ENCODE results near the gene MMP24. TPM values are rescaled to one million over a fixed set of nuclear protein-coding genes. Genes with fewer than 3 reads are reported as not detected.
A peak's percentile ranks its signal among the peaks of the same experiment; 100 is the strongest.

MMP24 gene
- total RNA-seq, 2 experiments from 2014 or later, result not detected

DNA sequence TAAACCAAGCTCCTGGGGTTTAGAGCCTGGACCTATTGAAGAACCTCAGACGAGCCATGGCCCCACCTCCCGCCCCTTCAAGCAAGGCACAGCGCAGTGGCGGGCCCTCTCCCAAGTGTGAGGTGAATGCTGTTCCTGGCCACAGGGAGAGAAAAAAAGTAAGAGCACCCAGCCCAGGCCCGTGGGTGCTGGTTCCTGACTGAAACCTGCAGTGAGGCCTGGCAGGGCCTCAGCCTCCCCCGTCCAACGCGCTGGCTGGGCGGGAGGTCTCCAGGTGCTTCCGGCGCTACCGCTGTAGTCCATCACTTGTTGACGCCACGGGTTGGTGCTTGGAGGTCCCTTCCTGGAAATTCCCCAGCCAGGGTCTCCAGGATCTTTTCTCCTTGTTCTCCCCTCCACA lies 71.2 kb downstream of the MMP24 start:
- H3K4me3 Mint-ChIP-seq, result no peak overlapping the region
- no peak overlapping the region for H3K27ac Mint-ChIP-seq
- H3K27me3 ChIP-seq (ENCODE audit: control insufficient read depth in 1 of 2, insufficient read depth in 2 of 2, low read length in 2 of 2), result no peaks in the 10 kb centered on the region
- DNase-seq (peak in 1 of 14 experiments; percentile 8), ATAC-seq (ENCODE audit: poor library complexity) (no peak)
- TF ChIP-seq, protein P1, sequence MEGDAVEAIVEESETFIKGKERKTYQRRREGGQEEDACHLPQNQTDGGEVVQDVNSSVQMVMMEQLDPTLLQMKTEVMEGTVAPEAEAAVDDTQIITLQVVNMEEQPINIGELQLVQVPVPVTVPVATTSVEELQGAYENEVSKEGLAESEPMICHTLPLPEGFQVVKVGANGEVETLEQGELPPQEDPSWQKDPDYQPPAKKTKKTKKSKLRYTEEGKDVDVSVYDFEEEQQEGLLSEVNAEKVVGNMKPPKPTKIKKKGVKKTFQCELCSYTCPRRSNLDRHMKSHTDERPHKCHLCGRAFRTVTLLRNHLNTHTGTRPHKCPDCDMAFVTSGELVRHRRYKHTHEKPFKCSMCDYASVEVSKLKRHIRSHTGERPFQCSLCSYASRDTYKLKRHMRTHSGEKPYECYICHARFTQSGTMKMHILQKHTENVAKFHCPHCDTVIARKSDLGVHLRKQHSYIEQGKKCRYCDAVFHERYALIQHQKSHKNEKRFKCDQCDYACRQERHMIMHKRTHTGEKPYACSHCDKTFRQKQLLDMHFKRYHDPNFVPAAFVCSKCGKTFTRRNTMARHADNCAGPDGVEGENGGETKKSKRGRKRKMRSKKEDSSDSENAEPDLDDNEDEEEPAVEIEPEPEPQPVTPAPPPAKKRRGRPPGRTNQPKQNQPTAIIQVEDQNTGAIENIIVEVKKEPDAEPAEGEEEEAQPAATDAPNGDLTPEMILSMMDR (IDR thresholded peaks at IDR 0.05), result no peak
- H3K9me3 Mint-ChIP-seq, result no peaks in the 10 kb centered on the region
- H3K27ac ChIP-seq (ENCODE audit: low read depth in 1 of 2, low read length in 2 of 2), result no peak overlapping the region
- no peaks in the 10 kb centered on the region for H3K9me3 ChIP-seq (ENCODE audit: control insufficient read depth in 1 of 2, insufficient read depth in 1 of 2, low read length in 2 of 2)
- H3K36me3 ChIP-seq (ENCODE audit: insufficient read depth, low read length), result no peaks in the 10 kb centered on the region
- H3K4me1 Mint-ChIP-seq (ENCODE audit: low read depth), result no peaks in the 10 kb centered on the region
- CTCF ChIA-PET, result no interaction called here
- POLR2A ChIA-PET, result interaction anchor here (1.2 kb wide), 1 partner anchor 13 kb away, joined by 3 read pairs; the partner anchor contains the start of gene EIF6
- H3K36me3 Mint-ChIP-seq (ENCODE audit: low read depth), result no peaks in the 10 kb centered on the region
- H3K4me1 ChIP-seq (ENCODE audit: insufficient read depth, low read length), result no peaks in the 10 kb centered on the region
- intact Hi-C loops (cut with DNase I, micrococcal nuclease), result no loop called here
- no peaks in the 10 kb centered on the region for H3K27me3 Mint-ChIP-seq
- no peak overlapping the region for H3K4me3 ChIP-seq (ENCODE audit: low read length)

DNA sequence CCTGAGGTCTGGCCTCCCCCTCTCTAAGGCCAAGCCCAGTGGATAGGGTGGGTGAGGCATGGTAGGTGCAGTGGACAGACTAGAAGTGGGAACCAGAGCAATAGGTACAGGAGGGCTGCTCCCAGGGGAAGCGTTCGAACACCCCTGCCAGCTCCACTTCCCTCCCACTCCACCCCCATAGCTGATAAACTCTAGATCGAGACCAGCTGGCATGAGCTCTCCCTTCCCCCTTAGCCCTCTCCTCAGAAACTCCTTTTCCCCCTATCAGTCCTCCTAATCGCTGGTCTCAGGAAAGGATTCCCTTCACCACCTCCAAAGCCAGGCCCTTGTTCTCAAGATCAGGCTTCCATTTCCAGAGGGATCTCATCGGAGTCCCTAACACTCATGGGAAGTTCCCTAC lies 71.8 kb downstream of the MMP24 start:
- Mint-ChIP-seq H3K27me3 (no peaks in the 10 kb centered on the region), H3K4me1 (ENCODE audit: low read depth) (no peaks in the 10 kb centered on the region), H3K27ac (no peak overlapping the region), H3K4me3 (no peak overlapping the region), H3K9me3 (no peaks in the 10 kb centered on the region), H3K36me3 (ENCODE audit: low read depth) (no peaks in the 10 kb centered on the region)
- Histone ChIP-seq H3K4me3 (ENCODE audit: low read length) (no peak overlapping the region), H3K36me3 (ENCODE audit: insufficient read depth, low read length) (no peaks in the 10 kb centered on the region), H3K4me1 (ENCODE audit: insufficient read depth, low read length) (peaks cover under 1% of the 10 kb centered on the region), H3K27me3 (ENCODE audit: control insufficient read depth in 1 of 2, insufficient read depth in 2 of 2, low read length in 2 of 2) (no peaks in the 10 kb centered on the region), H3K27ac (ENCODE audit: low read depth in 1 of 2, low read length in 2 of 2) (no peak overlapping the region), H3K9me3 (ENCODE audit: control insufficient read depth in 1 of 2, insufficient read depth in 1 of 2, low read length in 2 of 2) (no peaks in the 10 kb centered on the region)
- intact Hi-C loops (cut with DNase I, micrococcal nuclease), result no loop called here
- CTCF ChIA-PET, result no interaction called here
- POLR2A ChIA-PET, result interaction anchor here (1.0 to 1.2 kb wide), 2 partner anchors 14 to 20 kb away, joined by 3 read pairs; partner anchors contain the start of genes EIF6 and MMP24OS
- TF ChIP-seq, protein P1 (IDR thresholded peaks at IDR 0.05), result no peak
- DNase-seq (no peak), ATAC-seq (ENCODE audit: poor library complexity) (no peak)

DNA sequence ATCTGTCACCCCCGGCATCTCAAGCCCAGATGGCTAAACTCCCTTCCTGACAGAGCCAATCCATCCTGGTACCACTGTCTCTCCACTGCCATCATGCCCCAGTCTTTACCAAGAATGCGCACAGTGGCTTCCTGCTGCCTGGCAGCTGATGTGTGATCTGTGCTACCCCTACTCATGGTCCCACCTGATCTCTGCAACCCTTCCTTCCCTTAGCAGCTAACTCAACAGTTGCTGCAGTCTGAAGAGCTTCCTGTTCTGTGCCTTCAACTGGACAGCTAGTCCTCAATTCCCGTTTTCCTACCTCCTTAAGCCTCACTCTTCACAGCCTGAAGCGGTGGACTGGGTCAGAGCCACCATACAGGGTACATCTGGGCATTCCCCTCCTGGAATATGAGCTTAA lies 73.3 kb downstream of the MMP24 start:
- Mint-ChIP-seq H3K27ac (no peak overlapping the region), H3K4me3 (no peak overlapping the region)
- intact Hi-C loops (cut with DNase I, micrococcal nuclease), result loop anchor here in 1 of 2 experiments (10.0 kb wide), 1 partner anchor 155 kb away; the partner anchor contains the start of gene EDEM2

More for the DNA sequence above, 73.3 kb downstream of the MMP24 start:
- DNase-seq, result no peak
- no peak for ATAC-seq (ENCODE audit: poor library complexity)
- H3K9me3 ChIP-seq (ENCODE audit: control insufficient read depth in 1 of 2, insufficient read depth in 1 of 2, low read length in 2 of 2), result no peaks in the 10 kb centered on the region
- Mint-ChIP-seq H3K27me3 (no peaks in the 10 kb centered on the region), H3K36me3 (ENCODE audit: low read depth) (no peaks in the 10 kb centered on the region), H3K9me3 (no peaks in the 10 kb centered on the region), H3K4me1 (ENCODE audit: low read depth) (peaks cover 8% of the 10 kb centered on the region)
- peaks cover 10% of the 10 kb centered on the region for H3K4me1 ChIP-seq (ENCODE audit: insufficient read depth, low read length)
- no peaks in the 10 kb centered on the region for H3K27me3 ChIP-seq (ENCODE audit: control insufficient read depth in 1 of 2, insufficient read depth in 2 of 2, low read length in 2 of 2)
- no peak overlapping the region for H3K27ac ChIP-seq (ENCODE audit: low read depth in 1 of 2, low read length in 2 of 2)
- no peak overlapping the region for H3K4me3 ChIP-seq (ENCODE audit: low read length)
- TF ChIP-seq, protein P1 (IDR thresholded peaks at IDR 0.05), result no peak
- no peaks in the 10 kb centered on the region for H3K36me3 ChIP-seq (ENCODE audit: insufficient read depth, low read length)
- ChIA-PET CTCF (interaction anchor here (0.6 kb wide), 1 partner anchor 49 kb away, joined by 4 read pairs; no protein-coding TSS in a partner anchor), POLR2A (no interaction called here)

All from CD4-positive, alpha-beta T cell (primary cell).